ENCODE results near the gene GSTP1.

GRCh38 chr11:67601098-67601497, 17.5 kb downstream of the GSTP1 start:
- no peak for TF ChIP-seq CTCF (IDR thresholded peaks at IDR 0.05)
- no peak for TF ChIP-seq POLR2AphosphoS5 (IDR thresholded peaks at IDR 0.05)
- TF ChIP-seq POLR2A (IDR thresholded peaks at IDR 0.05) = no peak
- TF ChIP-seq EP300 (IDR thresholded peaks at IDR 0.05) = no peak

Measured in upper lobe of left lung (tissue), 4 donors.